ENCODE results near the gene NUB1. TPM values are rescaled to one million over a fixed set of nuclear protein-coding genes. Genes with fewer than 3 reads are reported as not detected.

NUB1 gene
- total RNA-seq, 2 experiments from 2014 or later = 51.4 to 70.4 TPM

DNA sequence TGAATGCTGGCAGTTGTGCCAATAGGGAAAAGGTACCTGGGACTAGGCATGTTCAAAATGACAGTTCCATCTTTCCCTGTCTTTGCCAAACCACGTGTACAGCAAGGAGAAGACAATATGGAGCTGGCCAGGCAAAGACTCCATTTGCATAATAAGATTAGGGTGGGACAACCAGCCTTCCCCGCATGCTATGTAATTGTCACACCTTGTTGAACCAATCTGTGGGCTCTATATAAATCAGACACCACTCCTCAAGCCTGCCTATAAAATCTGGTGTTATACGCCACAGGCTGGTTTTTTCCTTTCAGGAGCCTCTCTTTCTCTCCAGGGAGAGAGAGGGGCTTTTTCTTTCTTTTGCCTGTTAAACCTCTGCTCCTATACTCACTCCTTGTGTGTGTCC, 11.0 kb upstream of the NUB1 start:
- no peaks in the 10 kb centered on the region for H3K27me3 Mint-ChIP-seq
- no peaks in the 10 kb centered on the region for H3K9me3 Mint-ChIP-seq (ENCODE audit: low read depth)
- no peaks in the 10 kb centered on the region for H3K36me3 Mint-ChIP-seq (ENCODE audit: low read depth)
- H3K4me3 Mint-ChIP-seq = no peak overlapping the region
- ChIA-PET CTCF (interaction anchor here (1.1 to 3.0 kb wide), 3 partner anchors 15 to 22 kb away, joined by 3 to 16 read pairs (median 5); no protein-coding TSS in a partner anchor), POLR2A (no interaction called here)
- ATAC-seq = no peak
- H3K4me1 Mint-ChIP-seq = peaks cover 2% of the 10 kb centered on the region
- no peak for DNase-seq
- intact Hi-C loops (cut with DNase I, micrococcal nuclease) = no loop called here
- H3K27ac Mint-ChIP-seq = no peak overlapping the region

DNA sequence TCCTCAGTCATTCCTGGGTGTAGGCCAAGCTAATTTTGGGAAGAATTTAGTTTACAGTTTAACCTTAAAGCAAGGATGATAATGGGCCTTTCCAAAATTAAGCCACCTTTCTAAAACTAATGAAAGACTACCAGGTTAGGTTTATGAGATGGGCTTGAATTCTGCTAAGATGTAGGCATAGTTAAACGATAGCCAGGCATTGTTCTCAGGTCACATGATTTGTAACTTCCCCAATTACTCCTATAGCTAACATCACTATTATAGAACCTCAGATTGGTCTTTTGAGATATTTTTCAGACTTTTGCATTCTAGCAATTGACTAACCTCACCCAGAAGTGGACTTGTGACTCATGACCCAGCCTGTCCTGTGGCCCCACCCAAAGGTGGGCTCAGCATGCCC, 7.0 kb upstream of the NUB1 start:
- H3K4me1 Mint-ChIP-seq = peaks cover 18% of the 10 kb centered on the region
- H3K27ac Mint-ChIP-seq = no peak overlapping the region
- H3K36me3 Mint-ChIP-seq (ENCODE audit: low read depth) = peaks cover 3% of the 10 kb centered on the region
- DNase-seq (no peak), ATAC-seq (no peak)
- no peak overlapping the region for H3K4me3 Mint-ChIP-seq
- intact Hi-C loops (cut with DNase I, micrococcal nuclease) = no loop called here
- POLR2A ChIA-PET = no interaction called here
- peaks cover 4% of the 10 kb centered on the region for H3K9me3 Mint-ChIP-seq (ENCODE audit: low read depth)
- H3K27me3 Mint-ChIP-seq = no peaks in the 10 kb centered on the region
- CTCF ChIA-PET = interaction anchor here (0.7 to 2.4 kb wide), 6 partner anchors 9 to 63 kb away, joined by 3 to 14 read pairs (median 7); no protein-coding TSS in a partner anchor

DNA sequence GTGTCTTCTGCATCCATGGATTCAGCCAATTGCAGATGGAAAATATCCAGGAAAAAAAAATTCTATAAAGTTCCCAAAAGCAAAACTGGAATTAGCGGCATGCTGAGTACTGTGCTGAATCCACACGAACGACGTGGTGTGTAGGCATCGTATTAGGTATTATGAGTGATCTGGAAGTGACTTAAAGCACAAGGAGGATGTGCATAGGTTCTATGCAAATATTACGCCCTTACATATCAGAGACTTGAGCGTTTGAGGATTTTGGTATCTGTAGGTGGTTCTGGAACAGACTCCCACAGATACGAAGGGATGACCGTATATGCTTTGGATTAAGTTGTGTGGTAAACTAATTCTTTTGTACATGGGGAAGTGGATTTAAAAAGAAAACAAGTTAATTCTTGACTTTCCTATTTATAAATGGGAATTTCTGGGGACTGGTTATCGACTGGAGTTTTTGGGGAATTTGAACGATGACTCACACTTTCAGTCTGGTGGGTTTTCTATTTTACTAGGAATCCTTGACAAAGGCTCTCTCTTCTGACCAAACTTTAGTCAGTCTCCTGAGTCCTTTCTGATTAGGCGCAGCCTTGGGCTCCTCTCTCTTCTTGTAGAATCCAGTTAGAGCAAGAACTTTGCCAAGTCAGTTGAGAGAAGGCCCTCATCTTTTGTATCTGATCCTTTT, 5.4 kb upstream of the NUB1 start:
- Mint-ChIP-seq H3K4me1 (peaks cover 31% of the 10 kb centered on the region), H3K9me3 (ENCODE audit: low read depth) (peaks cover 6% of the 10 kb centered on the region), H3K36me3 (ENCODE audit: low read depth) (peaks cover 3% of the 10 kb centered on the region), H3K27ac (no peak overlapping the region), H3K27me3 (no peaks in the 10 kb centered on the region), H3K4me3 (no peak overlapping the region)
- no peak for ATAC-seq
- DNase-seq = no peak
- POLR2A ChIA-PET = no interaction called here
- intact Hi-C loops (cut with DNase I, micrococcal nuclease) = no loop called here
- CTCF ChIA-PET = interaction anchor here (0.7 kb wide), 1 partner anchor 20 kb away, joined by 4 read pairs; no protein-coding TSS in a partner anchor

DNA sequence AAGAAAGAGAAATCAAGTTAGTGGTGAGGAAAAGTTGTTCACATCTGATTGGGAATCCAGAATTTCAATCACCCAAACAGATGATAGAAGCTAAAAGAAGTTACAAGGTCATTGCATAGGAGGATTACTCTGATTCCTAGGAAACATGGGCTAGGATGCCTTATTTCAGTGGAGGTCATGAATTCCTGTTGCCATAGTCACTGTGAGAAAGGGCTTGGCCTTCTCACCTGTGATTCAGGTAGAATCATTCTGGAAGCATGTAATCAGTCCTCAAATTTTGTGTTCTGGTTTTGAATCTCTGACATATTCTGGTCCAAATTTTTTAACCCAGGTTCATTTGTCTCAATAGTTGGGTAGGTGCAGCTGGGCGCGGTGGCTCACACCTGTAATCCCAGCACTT, 4.3 kb upstream of the NUB1 start:
- CTCF ChIA-PET = interaction anchor here (1.1 to 1.2 kb wide), 2 partner anchors 13 to 20 kb away, joined by 3 to 4 read pairs; no protein-coding TSS in a partner anchor

DNA sequence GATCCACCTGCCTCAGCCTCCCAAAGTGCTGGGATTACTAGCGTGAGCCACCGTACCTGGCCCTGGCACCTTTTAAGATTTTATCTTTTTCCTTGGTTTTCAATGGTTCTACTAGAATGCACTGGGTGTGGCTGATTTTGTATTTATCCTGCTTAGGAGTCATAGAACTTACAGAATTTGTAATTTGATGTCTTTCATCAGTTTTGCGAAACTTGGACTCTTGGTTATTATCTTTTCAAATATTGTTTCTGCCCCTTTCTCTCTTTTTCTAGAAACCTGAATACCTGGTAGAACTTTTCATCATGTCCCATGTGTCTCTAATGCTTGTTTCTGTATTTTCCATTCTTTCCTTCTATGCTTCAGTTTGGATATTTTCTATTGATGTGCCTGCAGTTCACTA, 2.8 kb upstream of the NUB1 start:
- ATAC-seq (no peak), DNase-seq (no peak)
- intact Hi-C loops (cut with DNase I, micrococcal nuclease) = no loop called here
- Mint-ChIP-seq H3K9me3 (ENCODE audit: low read depth) (peaks cover 6% of the 10 kb centered on the region), H3K36me3 (ENCODE audit: low read depth) (peaks cover 6% of the 10 kb centered on the region), H3K4me1 (peaks cover 40% of the 10 kb centered on the region), H3K27ac (no peak overlapping the region), H3K4me3 (no peak overlapping the region), H3K27me3 (no peaks in the 10 kb centered on the region)
- ChIA-PET CTCF (interaction anchor here (0.6 to 4.0 kb wide), 5 partner anchors 10 to 110 kb away, joined by 3 to 34 read pairs (median 10); no protein-coding TSS in a partner anchor), POLR2A (interaction anchor here (0.8 kb wide), 1 partner anchor 76 kb away, joined by 3 read pairs; no protein-coding TSS in a partner anchor)

More for the DNA sequence above, 4.3 kb upstream of the NUB1 start:
- Mint-ChIP-seq H3K27me3 (no peaks in the 10 kb centered on the region), H3K9me3 (ENCODE audit: low read depth) (peaks cover 6% of the 10 kb centered on the region), H3K4me3 (no peak overlapping the region), H3K36me3 (ENCODE audit: low read depth) (peaks cover 3% of the 10 kb centered on the region), H3K27ac (no peak overlapping the region), H3K4me1 (peaks cover 31% of the 10 kb centered on the region)
- ATAC-seq (no peak), DNase-seq (no peak)
- POLR2A ChIA-PET = no interaction called here
- intact Hi-C loops (cut with DNase I, micrococcal nuclease) = no loop called here

DNA sequence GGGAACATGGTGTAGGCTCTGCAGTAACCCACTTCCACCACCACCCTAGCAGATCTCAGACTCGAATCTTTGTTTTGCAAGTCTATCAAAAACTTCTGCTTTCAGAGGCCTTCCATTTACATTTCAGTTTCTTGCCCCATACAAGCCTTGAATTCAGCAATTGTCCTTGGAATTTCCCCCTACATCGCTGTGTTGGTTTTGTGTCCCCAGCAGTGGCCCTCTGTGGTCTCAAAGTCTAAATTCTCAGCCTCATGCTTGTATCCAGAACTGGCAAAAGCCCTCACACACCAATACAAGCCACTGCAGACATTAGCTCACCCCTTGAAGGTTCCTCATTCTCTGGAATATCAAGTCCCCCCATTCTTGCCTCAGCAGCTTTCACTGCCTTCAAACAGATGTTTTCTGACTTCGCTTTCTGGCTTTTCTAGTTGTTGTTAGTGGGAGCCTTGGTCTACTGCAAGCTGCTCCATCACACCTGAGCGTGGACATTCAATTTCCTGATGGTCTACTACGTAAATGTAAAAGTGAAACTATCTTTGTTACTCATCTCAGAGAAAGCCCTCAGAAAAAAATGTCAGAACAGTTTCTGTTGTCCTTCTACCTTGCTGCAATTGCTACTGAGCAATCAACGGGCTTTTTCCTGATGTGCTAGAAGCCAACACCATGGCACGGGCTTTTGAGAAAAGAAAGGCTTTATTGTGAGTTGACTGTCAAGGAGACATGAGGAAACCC, 1.8 kb upstream of the NUB1 start:
- peaks cover 6% of the 10 kb centered on the region for H3K9me3 Mint-ChIP-seq (ENCODE audit: low read depth)
- DNase-seq = peak; percentile 14
- H3K27me3 Mint-ChIP-seq = no peaks in the 10 kb centered on the region
- ATAC-seq = peak; percentile 25
- ChIA-PET POLR2A (interaction anchor here (0.8 kb wide), 1 partner anchor 75 kb away, joined by 3 read pairs; no protein-coding TSS in a partner anchor), CTCF (interaction anchor here (0.9 to 4.0 kb wide), 6 partner anchors 11 to 109 kb away, joined by 3 to 45 read pairs (median 11); no protein-coding TSS in a partner anchor)
- intact Hi-C loops (cut with DNase I, micrococcal nuclease) = loop anchor here in 1 of 2 experiments (5.0 to 10.0 kb wide), 6 partner anchors 537 to 1095 kb away; partner anchors contain the start of genes ACTR3C, GALNT11, GIMAP4 and KMT2C
- peaks cover 40% of the 10 kb centered on the region for H3K4me1 Mint-ChIP-seq
- H3K4me3 Mint-ChIP-seq = no peak overlapping the region
- peaks cover 6% of the 10 kb centered on the region for H3K36me3 Mint-ChIP-seq (ENCODE audit: low read depth)
- H3K27ac Mint-ChIP-seq = peak overlapping the region; percentile 75

DNA sequence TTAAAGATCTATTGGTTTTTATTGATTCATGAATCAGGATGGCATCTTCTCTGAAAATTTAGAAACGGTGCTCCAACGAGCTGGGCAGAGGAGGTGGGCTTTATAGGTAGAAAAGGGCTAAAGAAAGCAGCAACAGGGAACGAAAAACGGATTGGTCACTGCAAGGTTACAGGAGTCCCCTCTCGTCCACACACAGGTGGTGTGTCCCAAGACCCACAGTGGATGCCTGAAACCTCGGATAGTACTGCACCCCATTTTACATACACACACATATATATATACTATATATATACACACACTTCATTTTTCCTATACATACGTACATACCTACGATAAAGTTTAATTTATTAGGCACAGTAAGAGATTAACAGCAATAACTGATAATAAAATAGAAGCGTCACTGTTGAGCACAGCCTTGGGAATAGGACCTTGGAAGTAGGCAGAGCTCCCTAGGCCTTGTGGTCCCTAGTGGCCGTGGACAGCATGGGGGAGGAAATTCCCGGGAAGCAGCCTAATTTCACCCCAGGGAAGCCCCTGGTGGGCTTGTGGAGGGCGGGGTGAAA, 737 bp upstream of the NUB1 start:
- DNase-seq (no peak), ATAC-seq (no peak)
- Mint-ChIP-seq H3K9me3 (ENCODE audit: low read depth) (peaks cover 6% of the 10 kb centered on the region), H3K4me3 (peak overlapping the region; percentile 76), H3K27me3 (no peaks in the 10 kb centered on the region), H3K27ac (peak overlapping the region; percentile 75), H3K36me3 (ENCODE audit: low read depth) (peaks cover 11% of the 10 kb centered on the region), H3K4me1 (peaks cover 45% of the 10 kb centered on the region)
- ChIA-PET POLR2A (interaction anchor here (0.7 to 1.7 kb wide), 3 partner anchors 11 to 114 kb away, joined by 3 to 8 read pairs (median 3); partner anchors contain the start of gene ABCF2), CTCF (interaction anchor here (0.9 to 4.0 kb wide), 5 partner anchors 12 to 108 kb away, joined by 3 to 45 read pairs (median 12); no protein-coding TSS in a partner anchor)
- intact Hi-C loops (cut with DNase I, micrococcal nuclease) = loop anchor here in 1 of 2 experiments (1.0 to 10.0 kb wide), 10 partner anchors 9 to 1094 kb away; partner anchors contain the start of genes ABCB8, ABCF2, ACTR3C and GALNT11

DNA sequence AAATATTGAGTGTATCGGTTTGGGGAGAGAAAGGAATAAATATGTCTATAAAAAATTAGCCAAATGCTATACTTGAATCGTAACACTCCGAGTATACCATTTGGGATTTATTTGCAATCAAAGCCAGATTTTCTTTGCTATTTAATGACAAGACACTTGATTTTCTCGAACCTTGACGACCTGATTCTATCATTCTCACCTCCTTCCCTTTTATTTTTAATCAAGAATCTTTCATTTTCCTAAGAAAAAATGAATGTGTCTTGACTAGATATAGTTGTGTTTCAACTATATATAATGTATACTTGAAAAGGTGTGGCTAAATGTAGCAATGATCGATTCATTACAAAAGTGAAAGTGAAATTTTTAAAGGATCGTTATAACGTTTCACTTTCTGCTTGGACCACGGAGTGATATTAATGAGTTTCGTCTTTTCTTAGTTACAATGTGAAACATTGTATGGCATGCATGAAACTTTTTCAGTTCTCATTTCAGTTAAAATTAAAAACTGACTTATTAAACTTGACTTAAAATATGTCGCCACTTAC, 562 bp downstream of the NUB1 start:
- DNase-seq (no peak), ATAC-seq (peak; percentile 52)
- peak overlapping the region; percentile 78 for H3K27ac Mint-ChIP-seq
- CTCF ChIA-PET = interaction anchor here (0.6 to 3.5 kb wide), 8 partner anchors 9 to 106 kb away, joined by 3 to 45 read pairs (median 8); no protein-coding TSS in a partner anchor
- peaks cover 47% of the 10 kb centered on the region for H3K4me1 Mint-ChIP-seq
- peak overlapping the region; percentile 76 for H3K4me3 Mint-ChIP-seq
- no peaks in the 10 kb centered on the region for H3K27me3 Mint-ChIP-seq
- peaks cover 6% of the 10 kb centered on the region for H3K9me3 Mint-ChIP-seq (ENCODE audit: low read depth)
- intact Hi-C loops (cut with DNase I, micrococcal nuclease) = loop anchor here (1.0 to 10.0 kb wide), 8 partner anchors 8 to 1627 kb away; partner anchors contain the start of genes ACTR3C (in 1 of the 2), GALNT11 (in 1 of the 2), GIMAP4 (in 1 of the 2) and KMT2C (in 1 of the 2)
- peaks cover 22% of the 10 kb centered on the region for H3K36me3 Mint-ChIP-seq (ENCODE audit: low read depth)
- POLR2A ChIA-PET = interaction anchor here (0.5 to 1.7 kb wide), 3 partner anchors 8 to 71 kb away, joined by 3 to 8 read pairs (median 4); no protein-coding TSS in a partner anchor

DNA sequence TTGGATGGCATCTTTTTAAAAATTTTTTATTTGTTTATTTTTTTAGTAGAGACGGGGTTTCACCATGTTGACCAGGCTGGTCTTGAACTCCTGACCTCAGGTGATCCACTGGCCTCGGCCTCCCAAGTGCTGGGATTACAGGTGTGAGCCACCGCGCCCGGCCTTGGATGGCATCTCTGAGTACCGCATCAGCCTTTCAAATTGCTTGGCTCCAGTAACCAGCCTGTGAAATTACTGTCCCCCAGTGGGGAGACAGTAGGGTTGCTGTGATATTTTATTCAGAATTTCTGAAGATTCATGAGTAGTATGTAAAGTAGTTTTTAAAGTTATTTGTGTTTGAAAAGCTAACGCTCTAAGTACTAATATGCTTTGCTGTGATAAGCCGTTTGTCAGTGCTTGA, 1.2 kb downstream of the NUB1 start:
- intact Hi-C loops (cut with DNase I, micrococcal nuclease) = loop anchor here (1.0 to 10.0 kb wide), 8 partner anchors 7 to 1628 kb away; partner anchors contain the start of genes ACTR3C (in 1 of the 2), GALNT11 (in 1 of the 2), GIMAP4 (in 1 of the 2) and KMT2C (in 1 of the 2)
- Mint-ChIP-seq H3K4me3 (peak overlapping the region; percentile 76), H3K27me3 (no peaks in the 10 kb centered on the region), H3K4me1 (peaks cover 49% of the 10 kb centered on the region), H3K9me3 (ENCODE audit: low read depth) (peaks cover 6% of the 10 kb centered on the region), H3K36me3 (ENCODE audit: low read depth) (peaks cover 24% of the 10 kb centered on the region), H3K27ac (peak overlapping the region; percentile 78)
- ATAC-seq (no peak), DNase-seq (peak; percentile 23)
- POLR2A ChIA-PET = interaction anchor here (0.6 kb wide), 1 partner anchor 17 kb away, joined by 3 read pairs; no protein-coding TSS in a partner anchor
- CTCF ChIA-PET = interaction anchor here (0.7 to 3.5 kb wide), 5 partner anchors 10 to 1720 kb away, joined by 3 to 45 read pairs (median 4); no protein-coding TSS in a partner anchor

DNA sequence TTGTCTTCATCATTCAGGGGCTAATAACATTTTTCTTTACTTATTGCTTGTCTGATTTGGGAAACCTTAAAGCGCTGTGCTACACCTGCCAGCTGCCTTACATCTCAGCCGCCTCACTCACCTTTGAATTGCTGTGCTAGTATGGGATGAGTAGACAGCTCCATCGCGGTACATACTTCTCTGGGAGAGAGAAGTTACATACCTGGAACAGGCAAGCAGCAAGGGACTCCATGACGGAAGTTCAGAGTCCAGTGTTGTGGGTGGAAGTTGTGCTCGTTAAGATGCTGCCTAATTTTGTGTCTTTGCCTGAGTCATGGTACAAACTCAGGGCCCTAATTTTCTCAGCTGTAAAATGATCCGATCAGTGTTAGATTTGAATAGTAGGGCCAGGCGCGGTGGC, 1.9 kb downstream of the NUB1 start:
- no peak for DNase-seq
- peaks cover 52% of the 10 kb centered on the region for H3K4me1 Mint-ChIP-seq
- no peak for ATAC-seq
- POLR2A ChIA-PET = interaction anchor here (0.6 kb wide), 1 partner anchor 18 kb away, joined by 3 read pairs; no protein-coding TSS in a partner anchor
- H3K9me3 Mint-ChIP-seq (ENCODE audit: low read depth) = peaks cover 6% of the 10 kb centered on the region
- H3K27me3 Mint-ChIP-seq = no peaks in the 10 kb centered on the region
- intact Hi-C loops (cut with DNase I, micrococcal nuclease) = loop anchor here in 1 of 2 experiments (2.0 to 10.0 kb wide), 7 partner anchors 534 to 1629 kb away; partner anchors contain the start of genes ACTR3C, GALNT11, GIMAP4 and KMT2C
- peak overlapping the region; percentile 78 for H3K27ac Mint-ChIP-seq
- CTCF ChIA-PET = interaction anchor here (1.2 to 3.5 kb wide), 3 partner anchors 9 to 175 kb away, joined by 3 to 15 read pairs (median 4); no protein-coding TSS in a partner anchor
- peaks cover 29% of the 10 kb centered on the region for H3K36me3 Mint-ChIP-seq (ENCODE audit: low read depth)
- H3K4me3 Mint-ChIP-seq = peak overlapping the region; percentile 76

Measured in activated CD4-positive, alpha-beta T cell treated with anti-CD3 and anti-CD28 coated beads for 36 hours (primary cell).